Naive B cell (primary cell): ENCODE data around the gene MRPL20. TPM values are rescaled to one million over a fixed set of nuclear protein-coding genes. Genes with fewer than 3 reads are reported as not detected.
"Not testable (repeated sequence)": the region's sequence is repeated elsewhere in the genome, so short reads cannot be mapped to it uniquely, and the experiment has no call there.

Source experiments
- ATAC-seq, 2 donors: fragments of 150-1000 bp; cut with Tn5 transposase; 2 replicates each; pipeline ENCODE4 v1.10.0; 2021; ENCODE audit warnings: low read depth in 2 of 2, mild to moderate bottlenecking in 2 of 2, moderate library complexity in 2 of 2
- DNase-seq: peaks from one replicate; pipeline ENCODE4 v3.0.0; 2022
- H3K27ac Mint-ChIP-seq, 6 donors: one replicate each; pipeline ENCODE4 v1.8.0; 2020 to 2022; ENCODE audit warnings: mild to moderate bottlenecking in 6 of 6, mixed read lengths in 6 of 6, moderate library complexity in 5 of 6, inconsistent platforms in 2 of 6
- H3K27me3 Mint-ChIP-seq, 3 donors: one replicate each; pipeline ENCODE4 v1.8.0; 2021 to 2022; ENCODE audit warnings: mixed read lengths in 3 of 3, mild to moderate bottlenecking in 1 of 3
- H3K36me3 Mint-ChIP-seq, 2 donors: one replicate each; pipeline ENCODE4 v1.8.0; 2020 to 2022; ENCODE audit warnings: mixed read lengths in 2 of 2, inconsistent platforms in 1 of 2, mild to moderate bottlenecking in 1 of 2
- H3K4me1 Mint-ChIP-seq, 3 donors: one replicate each; pipeline ENCODE4 v1.8.0; 2020 to 2022; ENCODE audit warnings: mixed read lengths in 3 of 3, inconsistent platforms in 1 of 3, mild to moderate bottlenecking in 1 of 3, moderate library complexity in 1 of 3
- H3K4me3 Mint-ChIP-seq, 8 donors: one replicate each; pipeline ENCODE4 v1.8.0; 2020 to 2022; ENCODE audit warnings: mild to moderate bottlenecking in 8 of 8, mixed read lengths in 8 of 8, moderate library complexity in 8 of 8, inconsistent platforms in 2 of 8
- H3K9me3 Mint-ChIP-seq, 7 donors: one replicate each; pipeline ENCODE4 v1.8.0; 2020 to 2022; ENCODE audit warnings: mixed read lengths in 7 of 7, mild to moderate bottlenecking in 5 of 7, inconsistent platforms in 2 of 7, moderate library complexity in 1 of 7
- polyA plus RNA-seq, 6 donors: library from polyadenylated mRNA; unstranded; fragments of 300-500 nt; fragmentation: Illumina TruSeq; gene quantifications; one replicate each; pipeline ENCODE4 v1.2.3, GENCODE V29; 2021; ENCODE audit warnings: low read depth in 6 of 6

Gene MRPL20
- polyA plus RNA-seq, 6 donors from 2014 or later: 75.1 to 129 (median 102) TPM

DNA sequence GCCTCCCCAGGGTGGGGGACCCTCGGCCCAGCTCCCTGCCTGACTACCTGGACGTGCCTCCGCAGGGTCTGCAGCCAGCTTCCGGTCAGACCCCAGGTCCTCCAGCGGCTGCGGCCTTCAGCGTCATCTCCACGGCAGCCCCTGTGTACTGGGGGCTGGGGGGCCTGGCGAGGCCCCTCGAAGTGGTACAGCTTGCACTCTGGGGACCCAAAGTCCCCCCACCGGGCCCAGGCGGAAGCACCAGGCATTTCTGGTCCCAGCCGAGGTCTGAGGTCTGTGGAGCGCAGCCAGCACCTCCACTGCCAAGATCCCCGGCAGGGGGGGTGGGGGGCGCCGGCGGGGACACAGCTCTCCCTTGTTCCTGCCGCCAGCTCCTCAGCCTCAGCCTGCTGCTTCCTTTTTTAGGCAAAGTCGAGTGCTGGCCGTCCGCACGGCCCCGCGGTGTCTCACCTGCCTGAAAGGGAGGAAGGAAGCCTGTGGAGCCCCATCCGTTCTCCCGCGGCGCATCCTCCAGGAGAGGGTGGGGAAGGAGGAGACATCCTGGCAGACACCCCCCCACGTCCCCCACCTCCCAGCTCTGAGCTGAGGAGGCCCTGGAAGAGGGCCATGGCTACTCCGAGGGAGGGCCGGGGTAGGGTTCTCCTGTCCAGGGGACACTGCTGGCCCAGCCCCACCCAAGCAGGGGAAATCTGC, 27.2 kb upstream of the MRPL20 start:
- Mint-ChIP-seq H3K27ac (peak overlapping the region in 1 of 6 donors; percentile 47), H3K9me3 (no peaks in the 10 kb centered on the region), H3K27me3 (peaks cover 3 to 67% (median 22%) of the 10 kb centered on the region in 3 donors), H3K4me1 (peaks cover 8 to 17% (median 8%) of the 10 kb centered on the region in 3 donors), H3K4me3 (peak overlapping the region in 5 of 8 donors; percentile 21 to 74 (median 39)), H3K36me3 (no peaks in the 10 kb centered on the region)
- DNase-seq (peak; percentile 35), ATAC-seq (peak; percentile 45 to 52)

DNA sequence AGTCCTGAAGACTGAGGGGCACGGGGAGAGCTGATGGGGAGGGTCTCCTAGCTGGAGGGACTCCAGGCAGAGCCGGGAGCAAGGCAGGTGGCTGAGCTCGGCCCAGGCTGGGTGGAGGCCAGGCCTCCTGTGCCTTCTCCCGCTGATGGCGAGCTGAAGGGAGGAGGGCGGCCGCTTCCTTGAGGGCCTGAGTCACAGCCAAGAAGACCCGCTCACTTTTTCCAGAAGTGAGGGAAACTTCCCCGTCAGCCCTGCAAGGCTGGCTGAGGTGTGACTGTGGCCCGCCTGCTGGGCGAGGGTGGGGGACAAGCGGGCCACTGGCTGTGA, 26.7 kb upstream of the MRPL20 start:
- peaks cover 3 to 71% (median 23%) of the 10 kb centered on the region in 3 donors for H3K27me3 Mint-ChIP-seq
- no peaks in the 10 kb centered on the region for H3K36me3 Mint-ChIP-seq
- no peaks in the 10 kb centered on the region for H3K9me3 Mint-ChIP-seq
- H3K27ac Mint-ChIP-seq: peak overlapping the region in 1 of 6 donors; percentile 62
- H3K4me1 Mint-ChIP-seq: peaks cover 8 to 17% (median 8%) of the 10 kb centered on the region in 3 donors
- ATAC-seq: peak in 1 of 2 donors; percentile 6
- DNase-seq: no peak
- peak overlapping the region in 2 of 8 donors; percentile 44 to 74 for H3K4me3 Mint-ChIP-seq

DNA sequence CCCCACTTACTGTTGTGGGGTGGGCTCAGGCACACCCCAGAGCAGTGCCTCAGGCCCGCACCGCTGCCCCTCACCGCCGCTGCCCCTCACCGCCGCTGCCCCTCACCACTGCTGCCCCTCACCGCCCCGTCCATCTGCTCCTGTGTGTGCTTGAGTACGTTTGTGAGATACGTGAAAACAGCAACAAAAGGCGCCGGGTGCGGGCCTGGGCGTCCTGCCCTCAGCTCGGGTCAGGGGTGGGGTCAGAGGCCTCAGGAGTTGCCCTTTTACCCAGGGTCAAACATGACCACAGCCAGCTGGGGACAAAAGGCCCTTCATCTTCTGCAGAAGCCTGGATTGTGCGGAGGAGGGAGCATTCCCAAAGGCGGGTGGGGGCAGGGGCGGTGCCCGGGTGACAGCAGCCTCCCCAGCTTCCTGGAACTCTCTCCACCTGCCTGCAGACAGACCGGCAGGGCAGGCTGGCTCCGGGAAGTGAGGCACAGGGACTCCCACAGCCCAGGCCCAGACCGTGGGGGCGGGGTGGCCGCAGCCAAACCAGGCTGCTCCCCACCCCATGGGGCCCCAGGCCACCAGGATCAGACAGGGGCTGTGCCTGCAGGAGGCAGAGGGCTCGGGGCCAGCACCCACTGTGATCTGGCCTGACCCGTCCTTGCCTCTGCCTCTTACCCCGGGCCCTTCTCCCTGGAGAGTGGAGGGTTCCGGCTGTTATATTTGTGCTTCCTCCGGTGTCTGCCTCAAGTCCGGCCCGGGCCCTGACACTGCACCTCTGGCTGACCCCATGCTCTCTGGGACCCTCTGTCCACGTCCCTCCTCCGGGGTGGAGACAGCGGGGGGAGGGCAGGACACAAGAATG, 26.1 kb upstream of the MRPL20 start:
- Mint-ChIP-seq H3K4me3 (peak overlapping the region in 3 of 8 donors; percentile 32 to 74 (median 53)), H3K27ac (peak overlapping the region in 1 of 6 donors; percentile 62), H3K4me1 (peaks cover 11 to 21% (median 12%) of the 10 kb centered on the region in 3 donors), H3K27me3 (peaks cover 8 to 71% (median 29%) of the 10 kb centered on the region in 3 donors), H3K36me3 (no peaks in the 10 kb centered on the region), H3K9me3 (peaks cover 0 to 4% (median 0%) of the 10 kb centered on the region in 7 donors)
- DNase-seq: no peak
- ATAC-seq: no peak

DNA sequence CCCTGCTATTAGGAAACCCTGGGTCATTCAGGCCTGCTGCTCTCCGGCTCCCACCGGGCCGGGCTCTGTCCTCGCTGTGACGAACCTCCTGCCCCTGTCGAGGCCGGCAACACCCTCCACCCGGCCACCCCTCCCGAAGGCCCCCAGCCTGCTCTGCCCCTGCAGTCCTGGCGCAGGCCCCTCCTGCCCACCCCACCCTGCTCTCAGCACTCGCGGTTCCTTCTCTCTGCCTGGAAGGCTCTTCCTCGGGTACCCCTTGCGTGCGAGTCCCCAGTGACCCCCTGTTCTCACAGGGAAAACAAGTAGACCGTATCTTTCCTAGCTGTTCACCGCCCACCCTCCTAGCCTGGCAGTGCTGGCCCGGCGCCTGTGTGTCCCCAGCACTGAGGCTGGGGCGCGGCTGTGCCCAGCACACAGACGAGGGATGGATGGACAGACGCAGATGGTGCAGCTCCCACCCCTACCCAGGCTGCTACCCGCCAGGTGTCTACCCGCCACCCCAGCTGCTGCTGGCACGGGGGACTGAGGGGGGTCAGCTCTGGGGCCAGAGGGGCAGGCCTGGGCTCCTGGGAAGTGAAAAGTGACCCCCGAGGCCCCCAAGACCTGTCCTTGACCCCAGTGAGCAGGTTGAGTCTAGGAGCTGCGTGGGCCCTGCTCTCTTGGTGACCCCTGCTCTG, 25.3 kb upstream of the MRPL20 start:
- peaks cover 11 to 21% (median 12%) of the 10 kb centered on the region in 3 donors for H3K4me1 Mint-ChIP-seq
- DNase-seq: no peak
- H3K4me3 Mint-ChIP-seq: peak overlapping the region in 2 of 8 donors; percentile 32 to 53
- no peak for ATAC-seq
- H3K27me3 Mint-ChIP-seq: peaks cover 8 to 72% (median 30%) of the 10 kb centered on the region in 3 donors
- peaks cover 0 to 4% (median 0%) of the 10 kb centered on the region in 7 donors for H3K9me3 Mint-ChIP-seq
- no peaks in the 10 kb centered on the region for H3K36me3 Mint-ChIP-seq
- H3K27ac Mint-ChIP-seq: no peak overlapping the region

DNA sequence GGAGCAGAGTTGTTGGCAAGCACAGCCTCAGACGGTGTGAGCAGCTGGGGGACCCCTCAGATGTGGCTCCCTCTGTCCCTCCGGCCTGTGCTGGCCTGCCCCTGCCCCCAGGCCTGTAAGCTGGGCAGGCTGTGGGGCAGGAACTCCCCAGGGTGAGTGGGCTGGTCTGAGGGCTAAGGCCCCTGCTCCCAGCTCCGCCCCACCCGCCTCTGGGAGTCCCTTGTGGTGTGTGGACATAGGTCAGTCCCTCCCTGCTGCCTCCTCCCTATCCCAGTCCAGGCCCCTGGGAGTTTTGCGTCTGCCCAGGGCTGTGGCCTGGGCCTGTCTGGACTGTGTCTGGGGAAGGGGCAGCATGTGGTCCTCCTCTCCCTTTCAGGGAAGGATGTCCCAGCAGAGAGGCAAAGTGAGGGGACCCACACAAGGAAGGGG, 24.8 kb upstream of the MRPL20 start:
- no peak overlapping the region for H3K4me3 Mint-ChIP-seq
- DNase-seq: no peak
- no peak for ATAC-seq
- peaks cover 0 to 4% (median 0%) of the 10 kb centered on the region in 7 donors for H3K9me3 Mint-ChIP-seq
- H3K36me3 Mint-ChIP-seq: no peaks in the 10 kb centered on the region
- peaks cover 8 to 72% (median 30%) of the 10 kb centered on the region in 3 donors for H3K27me3 Mint-ChIP-seq
- peaks cover 12 to 21% (median 14%) of the 10 kb centered on the region in 3 donors for H3K4me1 Mint-ChIP-seq
- no peak overlapping the region for H3K27ac Mint-ChIP-seq

DNA sequence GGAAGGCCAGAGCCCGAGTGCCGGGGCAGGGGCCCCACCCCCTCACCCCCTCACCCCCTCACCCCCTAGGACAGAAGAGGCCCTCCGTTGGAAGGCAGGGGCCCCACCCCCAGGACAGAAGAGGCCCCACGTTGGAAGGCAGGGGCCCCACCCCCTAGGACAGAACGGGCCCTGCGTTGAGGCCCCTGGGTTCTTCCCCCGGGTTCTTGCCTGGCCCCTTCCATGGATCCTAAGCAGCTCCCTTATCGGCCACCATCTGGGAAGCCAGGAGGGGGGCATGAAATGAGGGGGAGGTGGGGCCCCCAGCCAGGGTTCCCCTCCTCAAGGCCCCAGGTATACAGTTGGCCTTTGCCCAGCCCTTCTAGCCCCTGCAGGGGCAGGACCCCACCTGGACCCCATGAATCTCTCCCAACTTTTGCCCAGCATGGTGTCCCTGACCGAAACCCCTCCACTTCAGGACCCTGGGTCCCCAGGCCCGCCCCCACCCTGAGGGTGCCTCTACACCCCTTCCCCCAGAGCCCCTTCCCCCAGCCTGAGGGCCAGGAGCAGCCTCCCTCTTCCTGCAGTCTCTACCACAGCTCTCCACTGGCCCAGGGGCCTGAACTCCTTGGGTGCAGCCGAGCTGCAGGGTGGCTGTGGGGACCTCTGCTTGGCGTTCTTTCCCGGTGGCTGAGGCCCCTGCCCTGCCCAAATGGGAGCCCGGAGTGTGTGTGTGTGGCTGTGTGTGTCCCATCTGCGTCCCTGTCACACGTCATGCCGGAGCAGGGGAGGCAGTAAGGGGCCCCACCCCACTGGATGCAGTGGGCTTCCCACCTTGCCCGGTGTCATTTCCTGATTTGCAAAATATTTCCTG, 24.1 kb upstream of the MRPL20 start:
- DNase-seq: no peak
- H3K27ac Mint-ChIP-seq: no peak overlapping the region
- peaks cover 0 to 4% (median 0%) of the 10 kb centered on the region in 7 donors for H3K9me3 Mint-ChIP-seq
- peaks cover 9 to 22% (median 11%) of the 10 kb centered on the region in 3 donors for H3K4me1 Mint-ChIP-seq
- no peaks in the 10 kb centered on the region for H3K36me3 Mint-ChIP-seq
- ATAC-seq: no peak
- no peak overlapping the region for H3K4me3 Mint-ChIP-seq
- H3K27me3 Mint-ChIP-seq: peaks cover 8 to 72% (median 35%) of the 10 kb centered on the region in 3 donors

DNA sequence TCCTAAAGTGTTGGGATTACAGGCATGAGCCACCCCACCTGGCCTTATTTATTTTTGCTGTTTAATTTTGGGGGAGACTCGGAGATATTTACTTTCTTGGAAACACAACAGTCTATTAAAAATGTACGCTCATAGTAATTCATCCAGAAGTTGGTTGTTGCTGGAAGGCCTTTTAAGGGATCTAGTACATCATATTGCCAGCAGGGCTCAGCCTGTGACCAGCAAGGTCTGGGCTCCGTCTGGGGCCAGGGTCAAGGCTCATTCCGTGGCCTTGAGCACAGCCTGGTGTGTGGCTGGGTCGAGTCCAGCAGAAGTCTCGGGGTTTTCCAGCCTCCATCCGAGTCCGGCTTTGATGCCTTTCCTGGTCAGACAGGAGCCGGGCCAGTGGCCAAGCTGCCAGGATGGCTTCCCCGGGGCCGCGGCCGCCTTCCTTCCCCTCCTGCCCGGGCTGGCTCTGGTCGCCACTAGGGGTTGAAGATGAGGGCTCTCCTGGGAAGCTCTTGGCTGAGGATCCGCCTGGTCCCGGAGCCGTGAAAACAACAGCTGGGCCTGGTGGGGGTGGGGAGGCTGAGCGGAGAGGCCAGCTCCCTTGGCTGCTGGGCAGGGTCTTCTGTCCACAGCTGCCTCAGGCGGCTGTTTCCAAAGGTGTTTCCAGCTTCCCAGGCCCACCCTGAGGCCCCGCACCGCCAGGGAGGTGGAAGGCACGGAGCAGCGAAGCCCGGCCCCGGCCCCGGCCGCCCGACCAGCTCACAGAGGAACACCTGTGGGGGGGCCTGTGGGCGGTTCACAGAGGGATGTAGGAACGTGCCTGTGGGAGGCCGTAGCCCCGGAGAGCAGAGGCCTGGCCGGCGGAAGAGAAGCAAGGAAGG, 23.3 kb upstream of the MRPL20 start:
- no peak for DNase-seq
- peaks cover 8 to 78% (median 42%) of the 10 kb centered on the region in 3 donors for H3K27me3 Mint-ChIP-seq
- H3K4me3 Mint-ChIP-seq: no peak overlapping the region
- H3K27ac Mint-ChIP-seq: no peak overlapping the region
- no peak for ATAC-seq
- H3K9me3 Mint-ChIP-seq: peaks cover 0 to 4% (median 0%) of the 10 kb centered on the region in 7 donors
- H3K4me1 Mint-ChIP-seq: peaks cover 9 to 21% (median 10%) of the 10 kb centered on the region in 3 donors
- no peaks in the 10 kb centered on the region for H3K36me3 Mint-ChIP-seq

DNA sequence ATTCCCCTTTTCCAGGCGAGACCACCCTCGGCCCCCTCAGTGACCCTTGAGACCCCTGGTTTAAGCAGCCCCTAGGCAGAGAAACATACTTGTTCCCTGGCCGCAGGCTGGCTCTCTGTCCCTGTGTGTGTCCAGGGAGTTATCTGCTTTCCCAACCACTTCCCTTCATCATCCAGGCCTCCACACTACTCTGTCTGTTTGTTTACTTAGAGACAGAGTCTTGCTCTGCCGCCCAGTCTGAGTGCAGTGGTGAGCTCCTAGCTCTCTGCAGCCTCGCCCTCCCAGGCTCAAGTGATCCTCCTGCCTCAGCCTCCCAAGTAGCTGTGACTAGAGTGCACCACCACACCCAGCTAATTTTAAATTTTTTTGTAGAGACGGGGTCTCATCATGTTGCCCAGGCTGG, 22.6 kb upstream of the MRPL20 start:
- peaks cover 0 to 4% (median 0%) of the 10 kb centered on the region in 7 donors for H3K9me3 Mint-ChIP-seq
- no peak overlapping the region for H3K4me3 Mint-ChIP-seq
- ATAC-seq (no peak), DNase-seq (no peak)
- no peak overlapping the region for H3K27ac Mint-ChIP-seq
- H3K27me3 Mint-ChIP-seq: peaks cover 8 to 78% (median 36%) of the 10 kb centered on the region in 3 donors
- H3K4me1 Mint-ChIP-seq: peaks cover 4 to 15% (median 6%) of the 10 kb centered on the region in 3 donors
- H3K36me3 Mint-ChIP-seq: no peaks in the 10 kb centered on the region

DNA sequence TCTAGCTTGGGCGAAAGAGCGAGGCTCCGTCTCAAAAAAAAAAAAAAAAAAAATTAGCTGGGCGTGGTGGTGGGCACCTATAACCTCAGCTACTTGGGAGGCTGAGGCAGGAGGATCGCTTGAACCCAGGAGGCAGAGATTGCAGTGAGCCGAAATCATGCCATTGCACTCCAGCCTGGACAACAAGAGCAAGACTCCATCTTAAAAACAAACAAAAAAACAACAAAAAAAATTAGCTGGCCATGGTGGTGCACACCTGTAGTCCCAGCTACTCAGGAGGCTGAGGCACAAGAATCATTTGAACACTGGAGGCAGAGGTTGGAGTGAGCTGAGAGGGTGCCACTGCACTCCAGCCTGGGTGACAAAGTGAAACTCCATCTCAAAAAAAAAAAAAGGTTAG, 21.9 kb upstream of the MRPL20 start:
- ATAC-seq, H3K36me3 Mint-ChIP-seq, DNase-seq, H3K9me3 Mint-ChIP-seq, H3K4me1 Mint-ChIP-seq, H3K27ac Mint-ChIP-seq: not testable (repeated sequence)
- Mint-ChIP-seq H3K27me3 (peaks cover 12 to 78% (median 36%) of the 10 kb centered on the region in 3 donors), H3K4me3 (peak overlapping the region in 1 of 8 donors; percentile 77)

DNA sequence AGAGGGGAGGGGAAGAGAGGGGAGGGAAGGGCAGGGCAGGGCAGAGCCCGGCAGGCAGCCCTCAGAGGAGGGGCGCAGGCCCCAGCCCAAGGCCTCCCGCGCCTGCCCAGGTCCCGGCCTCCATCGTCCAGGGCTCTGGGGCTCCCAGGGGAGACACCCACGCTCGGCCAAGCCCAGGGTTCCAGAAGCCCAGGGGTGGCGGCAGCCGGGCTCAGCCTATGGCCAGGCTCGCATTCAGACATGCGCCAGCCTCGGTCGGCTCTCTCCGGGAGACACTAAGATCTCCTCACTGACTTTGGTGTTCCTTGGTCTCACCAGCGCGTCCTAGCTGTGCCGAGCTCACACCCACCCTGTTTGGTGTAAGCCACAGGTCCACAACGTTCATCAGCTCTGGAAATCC, 21.1 kb upstream of the MRPL20 start:
- no peak for ATAC-seq
- H3K27me3 Mint-ChIP-seq: peaks cover 13 to 75% (median 36%) of the 10 kb centered on the region in 3 donors
- H3K4me1 Mint-ChIP-seq: peaks cover 4 to 8% (median 6%) of the 10 kb centered on the region in 3 donors
- peaks cover 0 to 4% (median 0%) of the 10 kb centered on the region in 7 donors for H3K9me3 Mint-ChIP-seq
- H3K27ac Mint-ChIP-seq: peak overlapping the region in 1 of 6 donors; percentile 92
- H3K4me3 Mint-ChIP-seq: peak overlapping the region in 5 of 8 donors; percentile 36 to 66 (median 53)
- no peak for DNase-seq
- H3K36me3 Mint-ChIP-seq: no peaks in the 10 kb centered on the region

DNA sequence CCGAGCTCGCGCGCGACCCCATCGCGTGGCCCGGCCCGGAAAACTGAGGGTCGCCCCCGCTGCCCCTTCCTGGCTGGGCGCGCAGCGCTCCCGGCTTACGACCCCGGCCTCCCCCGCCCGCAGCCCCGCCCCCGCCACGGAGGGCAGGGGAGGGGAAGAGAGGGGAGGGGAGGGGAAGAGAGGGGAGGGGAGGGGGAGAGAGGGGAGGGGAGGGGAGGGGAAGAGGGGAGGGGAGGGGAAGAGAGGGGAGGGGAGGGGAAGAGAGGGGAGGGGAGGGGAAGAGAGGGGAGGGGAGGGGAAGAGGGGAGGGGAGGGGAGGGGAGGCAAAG, 20.7 kb upstream of the MRPL20 start:
- ATAC-seq (no peak), DNase-seq (no peak)
- Mint-ChIP-seq H3K4me1 (peaks cover 4 to 8% (median 6%) of the 10 kb centered on the region in 3 donors), H3K36me3 (no peaks in the 10 kb centered on the region), H3K9me3 (peaks cover 0 to 4% (median 0%) of the 10 kb centered on the region in 7 donors), H3K27me3 (peaks cover 17 to 75% (median 40%) of the 10 kb centered on the region in 3 donors), H3K4me3 (no peak overlapping the region), H3K27ac (no peak overlapping the region)
